GM19239 (cell line): ENCODE measurements around the gene SRSF12.
"Not testable (repeated sequence)": the region's sequence is repeated elsewhere in the genome, so short reads cannot be mapped to it uniquely, and the experiment has no call there.

Experiments
- DNase-seq: peaks from one replicate; pipeline ENCODE4 v3.0.0; 2011; ENCODE audit warnings: low spot score; ENCODE audit not compliant: insufficient read length
- FAIRE-seq: peaks from 2 replicates; lab custom pipeline; 2011; peaks lifted over from hg19 to GRCh38; lab: Jason Lieb, UNC

Gene SRSF12

DNA sequence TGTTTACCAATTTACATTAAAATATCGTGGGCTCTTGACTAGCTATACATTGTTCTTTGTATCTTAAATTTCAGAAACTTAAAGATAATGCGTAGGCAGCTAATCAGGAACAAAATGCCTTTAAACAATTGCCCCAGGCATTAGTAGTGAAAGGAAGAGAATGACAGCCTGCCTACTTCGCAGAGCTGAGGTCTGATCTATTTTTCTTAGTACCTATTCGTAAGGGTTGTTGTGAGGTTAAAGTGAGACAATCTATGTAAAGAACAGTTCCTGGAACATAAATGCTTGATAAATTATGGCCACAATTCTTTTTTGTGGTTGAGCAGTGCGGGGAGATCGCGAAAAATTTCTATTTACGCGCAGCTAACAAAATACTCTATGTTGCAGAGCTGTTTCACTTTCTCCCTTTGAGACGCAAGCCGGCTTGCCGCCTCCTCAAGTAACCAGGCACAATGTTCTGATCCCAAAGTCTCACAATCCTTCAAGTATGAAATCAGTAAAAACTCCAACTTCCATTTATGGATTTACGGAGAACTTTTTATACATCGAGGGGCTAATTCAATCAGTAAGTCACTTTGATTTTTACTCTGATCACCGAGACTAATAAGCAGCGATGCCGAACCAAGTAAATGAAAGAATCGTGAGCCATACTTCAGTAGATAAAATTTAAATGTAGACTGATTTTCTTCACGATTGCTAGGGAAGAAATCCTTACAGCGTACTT, 38.2 kb downstream of the SRSF12 start:
- DNase-seq (peak; percentile 21), FAIRE-seq (no peak)

- FAIRE-seq (no peak), DNase-seq (no peak)
These were observed 44.0 kb downstream of the SRSF12 start for GRCh38 chr6:89073840-89074239.

DNA sequence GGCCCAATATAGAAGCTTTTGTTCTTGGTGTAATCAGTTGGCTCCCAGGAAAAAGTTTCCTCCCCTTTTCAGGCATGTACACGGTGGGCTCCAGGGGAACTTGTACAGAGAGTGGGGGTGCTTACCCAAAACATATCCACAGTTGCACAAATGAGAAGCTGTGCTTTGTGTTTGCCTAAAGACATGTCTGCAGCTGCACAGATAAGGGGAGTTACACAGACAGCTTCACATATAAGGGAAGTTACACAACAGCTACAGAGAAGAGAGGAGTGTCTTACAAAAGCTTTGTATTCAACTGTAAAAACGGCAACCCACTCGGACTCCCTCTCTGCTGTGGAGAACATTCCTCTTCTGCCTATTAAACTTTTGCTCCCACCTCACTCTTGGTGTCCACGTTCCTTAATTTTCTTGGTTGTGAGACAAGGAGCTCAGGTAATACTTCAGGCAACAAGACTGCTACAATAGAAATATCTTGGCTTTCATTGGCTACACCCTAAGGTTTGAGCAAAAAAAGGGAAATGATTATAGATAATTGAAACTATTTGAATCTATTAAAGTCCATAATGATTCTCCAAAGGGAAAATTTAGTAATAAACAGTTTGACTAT, 44.8 kb downstream of the SRSF12 start:
- no peak for DNase-seq
- no peak for FAIRE-seq

- DNase-seq (no peak), FAIRE-seq (no peak)
These were observed 46.8 kb downstream of the SRSF12 start for GRCh38 chr6:89071036-89071435.

- DNase-seq (no peak), FAIRE-seq (no peak)
These were observed 48.2 kb downstream of the SRSF12 start for GRCh38 chr6:89069536-89070163.

- no peak for FAIRE-seq
- DNase-seq: no peak
These were observed 49.2 kb downstream of the SRSF12 start for GRCh38 chr6:89068695-89069094.

DNA sequence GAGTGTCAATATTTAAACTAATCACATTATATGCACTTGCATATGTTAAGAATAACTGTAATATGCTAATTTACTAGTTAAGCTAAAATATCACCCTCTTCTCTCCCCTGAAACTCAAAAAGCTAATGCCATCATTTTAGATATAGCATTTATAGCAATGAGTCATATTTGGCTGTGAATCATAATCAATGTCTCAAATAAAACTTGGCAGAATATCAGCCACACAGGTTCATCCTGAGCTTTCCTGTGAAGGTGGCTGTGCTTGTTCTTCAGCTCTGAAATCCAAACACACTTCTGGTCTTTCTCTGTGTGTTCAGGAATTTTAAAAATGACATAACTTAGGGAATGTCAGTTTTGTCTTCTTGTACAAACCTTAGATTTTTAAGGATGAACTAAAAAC, 50.1 kb downstream of the SRSF12 start:
- DNase-seq (no peak), FAIRE-seq (no peak)

GRCh38 chr6:89066940-89067646, 50.8 kb downstream of the SRSF12 start:
- FAIRE-seq: no peak
- no peak for DNase-seq

DNA sequence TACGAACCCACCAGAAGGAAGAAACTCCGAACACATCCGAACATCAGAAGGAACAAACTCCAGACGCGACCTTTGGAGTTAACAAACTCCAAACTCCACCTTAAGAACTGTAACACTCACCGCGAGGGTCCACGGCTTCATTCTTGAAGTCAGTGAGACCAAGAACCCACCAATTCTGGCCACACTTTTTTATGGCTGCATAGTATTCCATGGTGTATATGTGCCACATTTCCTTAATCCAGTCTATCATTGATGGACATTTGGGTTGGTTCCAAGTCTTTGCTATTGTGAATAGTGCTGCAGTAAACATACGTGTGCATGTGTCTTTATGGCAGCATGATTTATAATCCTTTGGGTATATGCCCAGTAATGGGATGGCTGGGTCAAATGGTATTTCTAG, 51.8 kb downstream of the SRSF12 start:
- not testable (repeated sequence) for FAIRE-seq, DNase-seq

DNA sequence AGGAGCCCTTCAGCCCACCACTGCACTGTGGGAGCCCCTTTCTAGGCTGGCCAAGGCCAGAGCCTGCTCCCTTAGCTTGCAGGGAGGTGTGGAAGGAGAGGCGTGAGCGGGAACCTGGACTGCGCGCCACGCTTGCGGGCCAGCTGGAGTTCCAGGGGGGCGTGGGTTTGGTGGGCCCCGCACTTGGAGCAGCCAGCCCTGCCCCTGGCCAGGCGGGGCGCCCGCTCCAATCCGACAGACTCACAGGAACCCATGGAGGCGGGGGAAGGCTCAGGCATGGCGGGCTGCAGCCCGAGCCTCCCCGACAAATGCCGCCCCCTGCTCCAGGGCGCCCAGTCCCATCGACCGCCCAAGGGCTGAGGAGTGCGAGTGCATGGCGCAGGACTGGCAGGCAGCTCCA, 52.9 kb downstream of the SRSF12 start:
- not testable (repeated sequence) for DNase-seq, FAIRE-seq

- no peak for FAIRE-seq
These were observed 54.0 kb downstream of the SRSF12 start for GRCh38 chr6:89063881-89064280.

DNA sequence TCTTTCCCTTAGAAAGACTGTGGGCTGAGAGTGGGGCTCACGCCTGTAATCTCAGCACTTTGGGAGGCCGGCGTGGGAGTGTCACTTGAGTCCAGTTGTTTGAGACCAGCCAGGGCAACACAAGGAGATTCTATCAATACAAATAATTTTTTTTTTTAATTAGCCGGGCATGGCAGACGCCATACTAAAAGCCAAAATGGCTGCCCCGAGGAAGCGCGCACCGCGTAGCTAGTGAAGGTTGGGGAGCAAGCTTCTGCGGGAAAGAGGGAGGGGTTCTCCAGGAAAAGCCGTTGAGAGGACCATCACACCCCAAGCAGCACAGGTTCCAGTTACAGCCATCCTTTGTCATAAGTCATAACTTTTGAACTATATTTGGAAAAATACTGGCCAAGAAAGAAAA, 58.6 kb downstream of the SRSF12 start:
- FAIRE-seq: no peak
- no peak for DNase-seq

More at GRCh38 chr6:89063881-89064280, 54.0 kb downstream of the SRSF12 start:
- no peak for DNase-seq

DNA sequence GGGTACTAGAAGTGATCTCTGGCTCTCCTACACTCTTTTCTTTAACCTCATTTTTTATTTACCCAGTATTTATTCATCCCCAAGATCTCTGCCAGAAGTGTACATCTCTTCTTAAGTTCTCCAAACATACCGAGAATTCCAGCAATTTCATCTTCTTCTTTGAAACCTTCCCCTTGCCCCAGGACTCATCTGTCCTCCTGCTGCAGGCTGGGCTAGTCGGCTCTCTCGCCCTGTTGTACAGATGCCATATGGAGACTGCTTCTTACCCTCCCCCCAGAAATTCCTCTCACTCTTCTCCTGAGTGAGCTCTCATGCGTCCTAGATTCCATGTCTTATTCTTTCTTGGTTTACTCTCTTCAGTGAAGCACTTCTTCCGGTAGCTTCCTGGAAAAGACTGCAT, 59.2 kb downstream of the SRSF12 start:
- DNase-seq: no peak
- no peak for FAIRE-seq

DNA sequence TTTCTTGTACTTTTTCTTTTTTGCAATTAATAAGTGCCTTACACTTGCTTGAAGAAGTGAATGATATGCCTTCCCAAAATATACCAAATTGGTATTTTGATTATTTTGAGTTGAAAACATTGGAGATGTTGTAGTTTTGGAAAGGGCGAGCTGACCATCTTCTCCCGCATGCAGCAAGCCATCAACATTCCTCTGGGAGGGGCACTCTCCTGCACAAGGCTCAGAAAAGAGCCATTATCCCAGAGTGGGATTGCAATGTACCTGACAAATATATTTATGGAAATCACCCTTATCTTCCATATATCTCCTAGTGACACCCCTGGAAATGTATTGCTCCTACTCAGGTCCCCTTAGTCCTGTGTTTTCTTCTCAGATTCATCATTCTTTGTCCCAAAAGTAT, 60.1 kb downstream of the SRSF12 start:
- DNase-seq: no peak
- FAIRE-seq: no peak

- FAIRE-seq: no peak
These were observed 63.7 kb downstream of the SRSF12 start for GRCh38 chr6:89054208-89054607.

GRCh38 chr6:89051676-89052075, 66.2 kb downstream of the SRSF12 start:
- FAIRE-seq (no peak), DNase-seq (no peak)

More at GRCh38 chr6:89054208-89054607, 63.7 kb downstream of the SRSF12 start:
- DNase-seq: no peak

DNA sequence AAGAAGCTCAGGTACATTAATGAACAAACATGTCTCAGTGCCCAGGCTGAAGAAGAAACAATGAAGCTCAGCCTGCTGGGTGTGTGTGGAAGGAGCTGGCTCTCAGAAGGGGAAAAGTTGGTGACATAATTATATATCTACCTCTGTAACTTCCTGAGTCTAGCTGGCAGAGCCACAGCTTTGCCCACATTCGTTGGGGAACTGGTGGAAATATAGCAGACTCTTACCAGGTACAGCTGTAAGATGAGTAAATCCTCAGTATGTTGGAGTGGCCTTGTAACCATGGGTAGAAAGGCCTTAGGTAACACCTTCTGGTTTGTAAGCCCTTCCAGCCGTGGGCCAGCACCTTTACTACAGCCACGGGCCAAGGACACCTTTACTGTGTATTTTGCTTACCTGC, 67.2 kb downstream of the SRSF12 start:
- FAIRE-seq (no peak), DNase-seq (no peak)

DNA sequence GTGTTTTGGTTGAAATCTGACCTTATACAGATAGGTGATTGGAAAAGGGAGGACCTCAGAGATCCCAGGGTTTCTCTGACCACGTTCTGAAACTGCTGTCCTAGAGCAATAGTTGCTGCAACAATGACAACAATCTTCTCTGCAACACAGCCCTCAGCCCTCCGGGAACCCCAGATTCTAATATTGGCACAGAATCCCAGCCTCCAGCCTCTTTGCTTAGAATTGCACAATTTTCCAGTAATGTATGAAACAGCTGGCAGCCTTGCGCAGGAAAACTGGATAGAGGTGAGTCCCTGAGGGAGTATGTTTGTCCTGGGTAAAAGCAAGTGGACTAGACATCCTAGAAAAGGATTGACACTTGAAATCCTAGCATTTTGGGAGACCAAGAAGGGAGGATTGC, 67.7 kb downstream of the SRSF12 start:
- FAIRE-seq: no peak
- DNase-seq: no peak

- FAIRE-seq: no peak
- no peak for DNase-seq
These were observed 68.9 kb downstream of the SRSF12 start for GRCh38 chr6:89048985-89049384.

- DNase-seq (no peak), FAIRE-seq (no peak)
These were observed 69.5 kb downstream of the SRSF12 start for GRCh38 chr6:89048288-89048923.
